Neuronal stem cell (in vitro differentiated cells): ENCODE data around the gene KRT84.
"Not testable (repeated sequence)": the region's sequence is repeated elsewhere in the genome, so short reads cannot be mapped to it uniquely, and the experiment has no call there.

Experiments used
- DNase-seq: peaks from one replicate; pipeline ENCODE4 v3.0.0-alpha.2; 2013; ENCODE audit warnings: low spot score
- H2AFZ ChIP-seq: one replicate; pipeline ENCODE4 v1.6.1; 2013; ENCODE audit warnings: mild to moderate bottlenecking, low read length, inconsistent platforms
- H2AK5ac ChIP-seq: 2 replicates; pipeline ENCODE4 v1.6.1; 2013; ENCODE audit warnings: low read depth, mild to moderate bottlenecking, inconsistent platforms, low read length, moderate library complexity, mixed read lengths
- H2BK120ac ChIP-seq: 2 replicates; pipeline ENCODE4 v1.6.1; 2013; ENCODE audit warnings: low read depth, mild to moderate bottlenecking, inconsistent platforms, low read length, moderate library complexity, mixed read lengths
- H2BK12ac ChIP-seq: one replicate; pipeline ENCODE4 v1.6.1; 2013; ENCODE audit warnings: low read length, inconsistent platforms
- H2BK15ac ChIP-seq: 2 replicates; pipeline ENCODE4 v1.6.1; 2013; ENCODE audit warnings: mild to moderate bottlenecking, low read length, inconsistent platforms, mixed read lengths
- H2BK5ac ChIP-seq: one replicate; pipeline ENCODE4 v1.6.1; 2013; ENCODE audit warnings: inconsistent platforms, mild to moderate bottlenecking, low read length, moderate library complexity
- H3K14ac ChIP-seq: one replicate; pipeline ENCODE4 v1.6.1; 2013; ENCODE audit warnings: low read length, inconsistent platforms
- H3K18ac ChIP-seq: 2 replicates; pipeline ENCODE4 v1.6.1; 2013; ENCODE audit warnings: low read length, inconsistent platforms
- H3K23ac ChIP-seq: 2 replicates; pipeline ENCODE4 v1.6.1; 2013; ENCODE audit warnings: low read depth, mild to moderate bottlenecking, mixed read lengths, low read length, inconsistent platforms; ENCODE audit not compliant: poor library complexity
- H3K27ac ChIP-seq: replicated peaks from 3 replicates; pipeline ENCODE4 v1.5.1; 2013; ENCODE audit warnings: low read length, inconsistent platforms
- H3K27me3 ChIP-seq, 3 experiments: 2 replicates each; pipeline ENCODE4 v1.6.1; 2013; ENCODE audit warnings: low read length in 3 of 3, mild to moderate bottlenecking in 2 of 3, inconsistent platforms in 1 of 3, low read depth in 1 of 3, mixed read lengths in 1 of 3, moderate library complexity in 1 of 3; ENCODE audit not compliant: control insufficient read depth in 3 of 3, insufficient read depth in 3 of 3
- H3K36me3 ChIP-seq, 2 donors: replicated peaks in 1 of 2; 2 replicates each; pipeline ENCODE4 v1.6.1; 2013; ENCODE audit warnings: low read length in 2 of 2; ENCODE audit not compliant: control insufficient read depth in 2 of 2, insufficient read depth in 2 of 2
- H3K4ac ChIP-seq: 2 replicates; pipeline ENCODE4 v1.6.1; 2013; ENCODE audit warnings: inconsistent platforms, mild to moderate bottlenecking, low read length, moderate library complexity
- H3K4me1 ChIP-seq, 2 donors: 1 replicate in 1 of 2; 2 replicates in 1 of 2; pipeline ENCODE4 v1.6.1; 2013; ENCODE audit warnings: low read length in 2 of 2, low read depth in 1 of 2; ENCODE audit not compliant: control insufficient read depth in 2 of 2, insufficient read depth in 1 of 2
- H3K4me2 ChIP-seq: one replicate; pipeline ENCODE4 v1.6.1; 2013; ENCODE audit warnings: mild to moderate bottlenecking, low read length, inconsistent platforms; ENCODE audit not compliant: insufficient read depth, poor library complexity, severe bottlenecking
- H3K4me3 ChIP-seq, 2 donors: 2 replicates each; pipeline ENCODE4 v1.5.1; 2013; ENCODE audit warnings: low read length in 2 of 2, mild to moderate bottlenecking in 2 of 2, inconsistent platforms in 1 of 2, moderate library complexity in 1 of 2
- H3K79me1 ChIP-seq: one replicate; pipeline ENCODE4 v1.6.1; 2013; ENCODE audit warnings: low read depth, mild to moderate bottlenecking, inconsistent platforms, low read length, moderate library complexity
- H3K9ac ChIP-seq: one replicate; pipeline ENCODE4 v1.6.1; 2013; ENCODE audit warnings: mild to moderate bottlenecking, low read depth, low read length, inconsistent platforms; ENCODE audit not compliant: poor library complexity
- H3K9me3 ChIP-seq, 2 donors: replicated peaks in 1 of 2; 2 replicates each; pipeline versions ENCODE3 to v1.6.1; 2013; ENCODE audit warnings: low read length in 2 of 2, mild to moderate bottlenecking in 2 of 2, inconsistent platforms in 1 of 2, low read depth in 1 of 2, mixed read lengths in 1 of 2, moderate library complexity in 1 of 2; ENCODE audit not compliant: control insufficient read depth in 2 of 2, insufficient read depth in 1 of 2
- H4K8ac ChIP-seq: one replicate; pipeline ENCODE4 v1.6.1; 2013; ENCODE audit warnings: low read depth, mild to moderate bottlenecking, inconsistent platforms, low read length, moderate library complexity
- H4K91ac ChIP-seq: one replicate; pipeline ENCODE4 v1.6.1; 2013; ENCODE audit warnings: low read length, low read depth, mild to moderate bottlenecking, inconsistent platforms; ENCODE audit not compliant: poor library complexity
- WGBS, 2 donors: extraction: QIAGEN DNeasy Blood & Tissue Kit; methylation state at CpG; one replicate each; pipeline ENCODE4 v1.1.7; 2013; ENCODE audit warnings: missing lambda C conversion rate in 2 of 2, mixed read lengths in 1 of 2; ENCODE audit not compliant: insufficient read length in 2 of 2, insufficient replicate concordance in 1 of 2; ENCODE audit errors: extremely low coverage in 2 of 2; 5-methylcytosine and 5-hydroxymethylcytosine counted together

Gene KRT84

DNA sequence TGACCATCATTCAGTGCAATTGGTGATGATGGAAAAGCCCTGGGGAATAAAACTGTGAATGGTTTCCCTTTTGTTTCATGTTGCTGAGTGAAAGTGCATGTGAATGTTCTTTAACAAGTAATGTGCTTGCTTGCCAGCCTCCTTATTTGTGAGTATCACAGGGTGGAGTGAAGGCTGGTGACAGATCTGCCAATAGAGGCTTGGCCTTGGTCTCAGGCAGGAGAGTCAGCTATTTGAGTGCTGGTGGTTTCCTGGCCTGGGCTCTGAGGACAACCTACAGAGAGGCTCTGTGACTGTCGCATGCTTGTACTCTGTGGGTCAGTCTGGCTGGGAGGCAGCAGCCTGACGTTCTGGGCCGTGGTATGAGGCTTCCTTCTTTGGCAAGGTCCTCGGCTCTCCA is 38.9 kb downstream of the KRT84 start:
- H2AFZ ChIP-seq, result no peak overlapping the region
- no peaks in the 10 kb centered on the region for H3K9me3 ChIP-seq
- no peak overlapping the region for H2BK5ac ChIP-seq
- no CpG with 5 or more reads among the region's 4 CpGs for WGBS, 2 donors
- no peak overlapping the region for H3K27ac ChIP-seq
- no peak overlapping the region for H2BK15ac ChIP-seq
- no peak overlapping the region for H3K4me3 ChIP-seq
- no peak overlapping the region for H2AK5ac ChIP-seq
- H3K23ac ChIP-seq, result no peak overlapping the region
- H3K27me3 ChIP-seq, result peaks cover 0 to 12% (median 2%) of the 10 kb centered on the region in 3 experiments
- no peak overlapping the region for H3K18ac ChIP-seq
- no peaks in the 10 kb centered on the region for H3K4me1 ChIP-seq
- no peak overlapping the region for H2BK120ac ChIP-seq
- H3K14ac ChIP-seq, result no peak overlapping the region
- H3K79me1 ChIP-seq, result no peaks in the 10 kb centered on the region
- no peak overlapping the region for H4K8ac ChIP-seq
- H3K36me3 ChIP-seq, result no peaks in the 10 kb centered on the region
- DNase-seq, result no peak
- no peak overlapping the region for H4K91ac ChIP-seq
- H3K4ac ChIP-seq, result no peak overlapping the region
- H3K4me2 ChIP-seq, result no peak overlapping the region
- H2BK12ac ChIP-seq, result no peak overlapping the region
- H3K9ac ChIP-seq, result no peak overlapping the region

DNA sequence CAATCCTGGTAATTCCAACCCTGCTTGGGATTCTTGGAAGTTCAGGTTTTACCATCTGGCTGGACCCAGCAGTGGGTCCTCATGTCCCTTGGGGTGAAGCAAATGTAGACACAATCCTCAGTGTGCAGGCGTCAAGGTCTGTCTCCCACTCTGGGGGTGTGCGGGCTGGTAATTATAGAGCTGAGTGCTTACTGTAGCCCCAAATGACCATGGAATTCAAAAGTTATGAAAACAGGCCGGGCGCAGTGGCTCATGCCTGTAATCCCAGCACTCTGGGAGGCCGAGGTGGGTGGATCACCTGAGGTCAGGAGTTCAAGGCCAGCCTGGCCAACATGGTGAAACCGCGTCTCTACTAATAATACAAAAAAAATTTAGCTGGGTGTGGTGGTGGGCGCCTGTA is 40.4 kb downstream of the KRT84 start:
- H2BK5ac ChIP-seq, H3K79me1 ChIP-seq, H4K8ac ChIP-seq, H3K9me3 ChIP-seq, H2BK12ac ChIP-seq, H3K14ac ChIP-seq, H2AFZ ChIP-seq, H3K23ac ChIP-seq, H3K36me3 ChIP-seq, H4K91ac ChIP-seq, H3K4me2 ChIP-seq, H2BK15ac ChIP-seq, H2AK5ac ChIP-seq, H3K4me1 ChIP-seq, H3K4ac ChIP-seq, H2BK120ac ChIP-seq, H3K18ac ChIP-seq, DNase-seq, H3K9ac ChIP-seq, H3K4me3 ChIP-seq, H3K27ac ChIP-seq: not testable (repeated sequence)
- no CpG with 5 or more reads among the region's 8 CpGs for WGBS, 2 donors
- peaks cover 0 to 16% (median under 1%) of the 10 kb centered on the region in 3 experiments for H3K27me3 ChIP-seq

DNA sequence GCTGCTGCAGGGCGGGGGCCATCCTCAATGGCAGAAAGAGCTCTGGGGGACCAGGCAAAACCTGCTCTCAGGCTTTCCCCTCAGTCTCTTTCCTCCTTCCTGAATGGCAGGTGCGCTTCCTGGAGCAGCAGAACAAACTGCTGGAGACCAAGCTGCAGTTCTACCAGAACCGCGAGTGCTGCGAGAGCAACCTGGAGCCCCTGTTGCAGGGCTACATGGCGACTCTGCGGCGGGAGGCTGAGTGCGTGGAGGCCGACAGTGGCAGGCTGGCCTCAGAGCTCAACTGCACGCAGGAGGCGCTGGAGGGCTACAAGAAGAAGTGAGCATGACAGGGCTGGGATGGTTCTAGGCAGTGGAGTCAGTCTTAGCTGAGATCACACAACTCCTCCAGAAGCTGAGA is 41.3 kb downstream of the KRT84 start:
- H3K4ac ChIP-seq, result no peak overlapping the region
- DNase-seq, result no peak
- no peak overlapping the region for H3K14ac ChIP-seq
- no peak overlapping the region for H2BK5ac ChIP-seq
- no peak overlapping the region for H2AFZ ChIP-seq
- H3K23ac ChIP-seq, result no peak overlapping the region
- H3K4me1 ChIP-seq, result peaks cover 0 to 2% of the 10 kb centered on the region in 2 donors
- no peak overlapping the region for H3K4me3 ChIP-seq
- H3K4me2 ChIP-seq, result no peak overlapping the region
- H3K9ac ChIP-seq, result no peak overlapping the region
- H2BK120ac ChIP-seq, result no peak overlapping the region
- no peak overlapping the region for H2AK5ac ChIP-seq
- no peaks in the 10 kb centered on the region for H3K36me3 ChIP-seq
- H4K91ac ChIP-seq, result no peak overlapping the region
- no CpG with 5 or more reads among the region's 12 CpGs for WGBS, 2 donors
- no peaks in the 10 kb centered on the region for H3K9me3 ChIP-seq
- no peak overlapping the region for H2BK12ac ChIP-seq
- H3K79me1 ChIP-seq, result no peaks in the 10 kb centered on the region
- no peak overlapping the region for H3K27ac ChIP-seq
- no peak overlapping the region for H2BK15ac ChIP-seq
- no peak overlapping the region for H3K18ac ChIP-seq
- H3K27me3 ChIP-seq, result peaks cover 0 to 16% (median 0%) of the 10 kb centered on the region in 3 experiments
- no peak overlapping the region for H4K8ac ChIP-seq

DNA sequence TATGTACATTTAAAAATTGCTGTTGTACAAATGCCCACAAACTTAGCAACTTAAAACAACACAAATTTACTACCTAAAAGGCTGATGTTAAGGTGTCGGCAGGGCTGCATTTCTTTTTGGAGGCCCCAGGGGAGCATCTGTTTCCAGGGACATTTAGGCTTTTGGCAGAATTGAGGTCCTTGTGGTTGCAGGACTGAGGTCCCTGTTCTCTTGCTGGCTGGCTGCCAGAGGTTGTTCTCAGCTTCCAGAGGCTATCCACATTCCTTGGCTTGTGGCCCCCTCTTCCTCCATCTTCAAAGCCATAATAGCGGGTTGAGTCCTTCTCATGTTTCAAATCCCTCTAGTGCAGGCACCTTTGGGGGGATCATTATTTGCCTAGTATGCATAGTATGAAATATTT is 41.9 kb downstream of the KRT84 start:
- no peak overlapping the region for H4K91ac ChIP-seq

More for the DNA sequence above, 41.9 kb downstream of the KRT84 start:
- Histone ChIP-seq H2BK15ac (no peak overlapping the region), H3K27me3 (peaks cover 0 to 16% (median 0%) of the 10 kb centered on the region in 3 experiments), H3K18ac (no peak overlapping the region), H2BK12ac (no peak overlapping the region), H3K27ac (no peak overlapping the region), H4K8ac (no peak overlapping the region), H3K4me2 (no peak overlapping the region), H2BK5ac (no peak overlapping the region), H3K79me1 (no peaks in the 10 kb centered on the region), H3K9me3 (no peaks in the 10 kb centered on the region), H2AK5ac (no peak overlapping the region), H3K14ac (no peak overlapping the region), H3K4me3 (no peak overlapping the region), H3K4me1 (peaks cover 0 to 2% of the 10 kb centered on the region in 2 donors), H3K23ac (no peak overlapping the region), H2AFZ (no peak overlapping the region), H3K36me3 (no peaks in the 10 kb centered on the region), H2BK120ac (no peak overlapping the region), H3K4ac (no peak overlapping the region), H3K9ac (no peak overlapping the region)
- DNase-seq, result no peak
- no CpG with 5 or more reads among the region's 2 CpGs for WGBS, 2 donors
